ENCODE measurements around the gene ARID1B. TPM values are rescaled to one million over a fixed set of nuclear protein-coding genes. Genes with fewer than 3 reads are reported as not detected.

ARID1B gene
- polyA plus RNA-seq, 1 experiment: 17.0 TPM

DNA sequence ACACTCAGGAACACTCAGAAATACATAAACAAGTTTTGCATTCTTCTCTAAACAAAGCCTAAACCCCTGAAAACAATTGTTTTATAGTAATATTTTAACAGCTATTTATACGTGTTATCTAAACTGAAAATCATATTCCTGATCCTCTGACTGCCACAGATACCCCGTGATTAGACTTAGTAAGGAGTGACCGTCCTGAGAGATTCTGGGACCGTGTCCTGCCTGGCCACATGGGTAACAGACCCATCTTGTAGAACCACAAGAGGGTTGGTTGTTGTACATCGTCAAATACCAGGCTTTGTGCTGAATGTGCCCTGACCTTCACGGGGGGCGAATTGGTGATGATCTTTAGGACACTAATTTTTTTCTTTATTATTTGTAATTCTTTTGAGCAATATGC, 331.7 kb downstream of the ARID1B start:
- ChIA-PET CTCF (interaction anchor here (1.2 kb wide), 1 partner anchor 15 kb away, joined by 3 read pairs; no protein-coding TSS in a partner anchor), POLR2A (no interaction called here)
- no peak for DNase-seq (ENCODE audit: low read depth)
- Histone ChIP-seq H3K4me3 (ENCODE audit: low read depth, low read length) (no peak overlapping the region), H3K27me3 (ENCODE audit: control insufficient read depth, insufficient read depth, low read length) (no peaks in the 10 kb centered on the region), H3K36me3 (ENCODE audit: control insufficient read depth, insufficient read depth, low read length) (peaks cover 3% of the 10 kb centered on the region; the same call in 1 of the 2 replicates)
- TF ChIP-seq, protein P1, sequence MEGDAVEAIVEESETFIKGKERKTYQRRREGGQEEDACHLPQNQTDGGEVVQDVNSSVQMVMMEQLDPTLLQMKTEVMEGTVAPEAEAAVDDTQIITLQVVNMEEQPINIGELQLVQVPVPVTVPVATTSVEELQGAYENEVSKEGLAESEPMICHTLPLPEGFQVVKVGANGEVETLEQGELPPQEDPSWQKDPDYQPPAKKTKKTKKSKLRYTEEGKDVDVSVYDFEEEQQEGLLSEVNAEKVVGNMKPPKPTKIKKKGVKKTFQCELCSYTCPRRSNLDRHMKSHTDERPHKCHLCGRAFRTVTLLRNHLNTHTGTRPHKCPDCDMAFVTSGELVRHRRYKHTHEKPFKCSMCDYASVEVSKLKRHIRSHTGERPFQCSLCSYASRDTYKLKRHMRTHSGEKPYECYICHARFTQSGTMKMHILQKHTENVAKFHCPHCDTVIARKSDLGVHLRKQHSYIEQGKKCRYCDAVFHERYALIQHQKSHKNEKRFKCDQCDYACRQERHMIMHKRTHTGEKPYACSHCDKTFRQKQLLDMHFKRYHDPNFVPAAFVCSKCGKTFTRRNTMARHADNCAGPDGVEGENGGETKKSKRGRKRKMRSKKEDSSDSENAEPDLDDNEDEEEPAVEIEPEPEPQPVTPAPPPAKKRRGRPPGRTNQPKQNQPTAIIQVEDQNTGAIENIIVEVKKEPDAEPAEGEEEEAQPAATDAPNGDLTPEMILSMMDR (IDR thresholded peaks at IDR 0.05; ENCODE audit: insufficient read depth, low read depth, low read length): no peak

DNA sequence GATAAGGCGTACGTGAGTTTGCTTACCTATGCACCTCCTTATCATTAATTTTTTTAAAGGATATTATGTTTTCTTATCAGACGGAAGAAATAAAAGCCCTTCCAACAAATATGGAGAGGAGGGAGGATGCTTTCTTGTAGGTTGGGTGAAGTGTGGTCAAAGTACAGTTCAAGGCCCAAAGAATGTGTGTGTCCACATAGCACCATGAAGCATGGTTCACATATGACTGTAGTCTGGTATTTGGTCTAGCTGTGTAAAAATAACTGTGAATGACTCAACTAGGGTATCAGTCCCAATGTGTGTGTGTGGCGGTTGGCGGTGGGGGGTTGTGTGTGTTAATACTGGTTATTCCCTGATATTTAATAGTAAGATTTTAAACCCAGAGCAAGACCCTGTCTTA, 333.4 kb downstream of the ARID1B start:
- Histone ChIP-seq H3K27me3 (ENCODE audit: control insufficient read depth, insufficient read depth, low read length) (no peaks in the 10 kb centered on the region), H3K36me3 (ENCODE audit: control insufficient read depth, insufficient read depth, low read length) (peaks cover 5% of the 10 kb centered on the region), H3K4me3 (ENCODE audit: low read depth, low read length) (no peak overlapping the region)
- no peak for DNase-seq (ENCODE audit: low read depth)
- CTCF ChIA-PET: no interaction called here
- TF ChIP-seq, protein P1 (IDR thresholded peaks at IDR 0.05; ENCODE audit: insufficient read depth, low read depth, low read length): no peak
- POLR2A ChIA-PET: no interaction called here

DNA sequence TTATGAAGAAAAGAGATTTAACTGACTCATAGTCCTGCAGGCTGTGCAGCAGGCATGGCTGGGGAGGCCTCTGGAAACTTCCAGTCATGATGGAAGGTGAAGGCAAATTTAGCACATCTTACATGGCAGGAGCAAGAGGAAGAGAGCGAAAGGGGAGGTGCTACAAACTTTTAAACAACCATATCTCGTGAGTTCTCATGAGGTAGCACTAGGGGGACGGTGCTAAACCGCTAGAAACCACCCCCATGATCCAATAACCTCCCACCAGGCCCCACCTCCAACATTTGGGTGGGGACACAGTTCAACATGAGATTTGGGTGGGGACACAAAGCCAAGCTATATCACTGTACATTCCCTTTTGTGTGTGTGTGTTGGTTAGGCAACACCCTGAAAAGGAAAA, 336.2 kb downstream of the ARID1B start:
- TF ChIP-seq, protein P1 (IDR thresholded peaks at IDR 0.05; ENCODE audit: insufficient read depth, low read depth, low read length): no peak
- CTCF ChIA-PET: no interaction called here
- no peaks in the 10 kb centered on the region for H3K27me3 ChIP-seq (ENCODE audit: control insufficient read depth, insufficient read depth, low read length)
- POLR2A ChIA-PET: no interaction called here
- peaks cover 5% of the 10 kb centered on the region for H3K36me3 ChIP-seq (ENCODE audit: control insufficient read depth, insufficient read depth, low read length)
- no peak for DNase-seq (ENCODE audit: low read depth)
- no peak overlapping the region for H3K4me3 ChIP-seq (ENCODE audit: low read depth, low read length)

DNA sequence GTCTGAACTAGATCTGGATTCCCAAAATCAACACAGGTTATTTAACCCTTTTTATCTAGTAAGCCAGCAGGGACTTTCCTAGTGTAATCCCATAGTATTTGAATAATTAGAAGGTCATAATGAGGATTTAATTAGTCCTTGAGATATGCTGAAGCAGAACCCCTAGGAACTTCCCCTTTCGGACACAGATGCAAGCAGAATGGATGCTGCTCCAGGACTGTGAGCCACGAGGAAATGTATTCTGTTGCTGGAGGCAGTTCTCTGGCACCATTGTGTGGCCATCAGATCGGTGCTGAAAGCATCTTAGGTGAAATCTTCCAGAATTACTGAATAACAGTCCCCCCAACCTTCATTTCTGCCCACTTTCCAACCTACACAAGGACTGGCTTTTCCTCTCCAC, 339.2 kb downstream of the ARID1B start:
- no peak for DNase-seq (ENCODE audit: low read depth)
- no peak overlapping the region for H3K4me3 ChIP-seq (ENCODE audit: low read depth, low read length)
- no peaks in the 10 kb centered on the region for H3K27me3 ChIP-seq (ENCODE audit: control insufficient read depth, insufficient read depth, low read length)
- POLR2A ChIA-PET: no interaction called here
- TF ChIP-seq, protein P1 (IDR thresholded peaks at IDR 0.05; ENCODE audit: insufficient read depth, low read depth, low read length): no peak
- CTCF ChIA-PET: no interaction called here
- H3K36me3 ChIP-seq (ENCODE audit: control insufficient read depth, insufficient read depth, low read length): peaks cover 4% of the 10 kb centered on the region

DNA sequence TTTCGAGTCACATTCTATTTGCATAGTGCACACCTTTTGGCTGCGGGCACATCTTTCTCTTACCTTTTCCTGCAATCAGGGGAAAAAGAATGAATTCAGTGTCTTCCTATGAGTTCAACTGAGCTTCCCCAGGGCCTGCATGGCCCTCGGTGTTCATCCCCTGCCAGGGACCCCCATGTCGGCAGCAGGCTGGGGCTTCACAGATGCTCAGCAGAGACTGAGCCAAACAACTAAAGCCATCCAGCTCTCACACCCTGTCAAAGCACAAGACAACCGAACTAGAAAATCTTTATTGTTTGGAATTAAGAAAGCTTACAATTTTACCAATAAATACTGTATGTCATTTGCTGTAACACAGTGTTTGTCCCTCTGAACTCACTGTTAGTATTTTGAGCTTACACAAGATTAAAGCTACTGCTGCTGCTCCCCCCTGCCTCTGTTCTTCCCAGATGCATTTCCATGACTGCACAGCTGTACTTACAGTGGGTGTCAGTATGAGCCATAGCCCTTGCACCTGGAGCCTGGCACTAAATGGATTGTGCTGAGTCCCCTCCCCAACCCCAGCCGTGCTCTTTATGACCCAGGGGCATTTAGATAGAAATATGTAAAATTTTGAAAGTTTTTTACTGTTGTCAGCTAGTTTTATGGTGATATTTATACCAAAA, 340.4 kb downstream of the ARID1B start:
- ChIA-PET CTCF (no interaction called here), POLR2A (no interaction called here)
- Histone ChIP-seq H3K27me3 (ENCODE audit: control insufficient read depth, insufficient read depth, low read length) (no peaks in the 10 kb centered on the region), H3K36me3 (ENCODE audit: control insufficient read depth, insufficient read depth, low read length) (peaks cover 3% of the 10 kb centered on the region), H3K4me3 (ENCODE audit: low read depth, low read length) (no peak overlapping the region)
- TF ChIP-seq, protein P1 (IDR thresholded peaks at IDR 0.05; ENCODE audit: insufficient read depth, low read depth, low read length): no peak
- DNase-seq (ENCODE audit: low read depth): no peak

Measured in BJ (cell line).